Trophoblast cell (in vitro differentiated cells and primary cell): ENCODE measurements around the gene SURF1.

Source experiments
- DNase-seq, 2 donors: peaks; one replicate each; pipeline ENCODE4 v3.0.0-alpha.2; 2016
- H2AFZ ChIP-seq: 2 replicates; pipeline ENCODE4 v1.6.1; 2013; ENCODE audit warnings: low read length, moderate library complexity, mild to moderate bottlenecking; ENCODE audit not compliant: insufficient read depth, poor library complexity
- H2AK5ac ChIP-seq: 2 replicates; pipeline ENCODE4 v1.6.1; 2013; ENCODE audit warnings: mild to moderate bottlenecking, low read length
- H2BK120ac ChIP-seq: 2 replicates; pipeline ENCODE4 v1.6.1; 2013; ENCODE audit warnings: low read length, mild to moderate bottlenecking, moderate library complexity; ENCODE audit not compliant: insufficient read depth, poor library complexity
- H2BK12ac ChIP-seq: 2 replicates; pipeline ENCODE4 v1.6.1; 2013; ENCODE audit warnings: mild to moderate bottlenecking, low read length, moderate library complexity
- H2BK5ac ChIP-seq: 2 replicates; pipeline ENCODE4 v1.6.1; 2013; ENCODE audit warnings: low read length, low read depth, moderate library complexity, mild to moderate bottlenecking; ENCODE audit not compliant: poor library complexity
- H3K14ac ChIP-seq: 2 replicates; pipeline ENCODE4 v1.6.1; 2013; ENCODE audit warnings: mild to moderate bottlenecking, low read length
- H3K18ac ChIP-seq: 2 replicates; pipeline ENCODE4 v1.6.1; 2013; ENCODE audit warnings: mild to moderate bottlenecking, low read length
- H3K23ac ChIP-seq: 2 replicates; pipeline ENCODE4 v1.6.1; 2013; ENCODE audit warnings: low read length
- H3K27ac ChIP-seq: 2 replicates; pipeline ENCODE4 v1.5.1; 2013; ENCODE audit warnings: low read depth, mild to moderate bottlenecking, inconsistent platforms, low read length, moderate library complexity
- H3K27me3 ChIP-seq: 2 replicates; pipeline ENCODE4 v1.6.1; 2013; ENCODE audit warnings: inconsistent platforms, mild to moderate bottlenecking, low read length, moderate library complexity; ENCODE audit not compliant: insufficient read depth
- H3K36me3 ChIP-seq, 2 experiments: 1 replicate in 1 of 2; 2 replicates in 1 of 2; pipeline ENCODE4 v1.6.1; 2013; ENCODE audit warnings: low read length in 2 of 2, mild to moderate bottlenecking in 2 of 2, moderate library complexity in 1 of 2; ENCODE audit not compliant: insufficient read depth in 2 of 2, control insufficient read depth in 1 of 2
- H3K4ac ChIP-seq: 2 replicates; pipeline ENCODE4 v1.6.1; 2013; ENCODE audit warnings: low read depth, mild to moderate bottlenecking, low read length, moderate library complexity
- H3K4me1 ChIP-seq, 2 experiments: 1 replicate in 1 of 2; 2 replicates in 1 of 2; pipeline ENCODE4 v1.6.1; 2013; ENCODE audit warnings: low read length in 2 of 2, mild to moderate bottlenecking in 2 of 2, moderate library complexity in 1 of 2; ENCODE audit not compliant: insufficient read depth in 2 of 2, control insufficient read depth in 1 of 2
- H3K4me2 ChIP-seq: 2 replicates; pipeline ENCODE4 v1.6.1; 2013; ENCODE audit warnings: inconsistent platforms, mild to moderate bottlenecking, low read length, moderate library complexity
- H3K4me3 ChIP-seq: 2 replicates; pipeline ENCODE4 v1.5.1; 2013; ENCODE audit warnings: mild to moderate bottlenecking, low read depth, low read length, inconsistent platforms
- H3K79me1 ChIP-seq: one replicate; pipeline ENCODE4 v1.6.1; 2013; ENCODE audit warnings: low read length
- H3K79me2 ChIP-seq: 2 replicates; pipeline ENCODE4 v1.6.1; 2013; ENCODE audit warnings: low read length, mild to moderate bottlenecking; ENCODE audit not compliant: control insufficient read depth, insufficient read depth, poor library complexity
- H3K9ac ChIP-seq: 2 replicates; pipeline ENCODE4 v1.6.1; 2013; ENCODE audit warnings: mild to moderate bottlenecking, low read length
- H3K9me3 ChIP-seq: 2 replicates; pipeline ENCODE4 v1.6.1; 2013; ENCODE audit warnings: low read depth, mild to moderate bottlenecking, control low read depth, inconsistent platforms, low read length; ENCODE audit not compliant: insufficient read depth
- H4K12ac ChIP-seq: 2 replicates; pipeline ENCODE4 v1.6.1; 2013; ENCODE audit warnings: low read depth, mild to moderate bottlenecking, low read length, moderate library complexity
- H4K8ac ChIP-seq: 2 replicates; pipeline ENCODE4 v1.6.1; 2013; ENCODE audit warnings: low read depth, mild to moderate bottlenecking, low read length, moderate library complexity
- H4K91ac ChIP-seq: one replicate; pipeline ENCODE4 v1.6.1; 2013; ENCODE audit warnings: low read depth, mild to moderate bottlenecking, low read length, moderate library complexity
- WGBS: extraction: QIAGEN DNeasy Blood & Tissue Kit; methylation state at CpG from one replicate; pipeline ENCODE4 v1.1.7; 2013; ENCODE audit warnings: missing lambda C conversion rate; ENCODE audit not compliant: insufficient read length, insufficient coverage; ENCODE audit errors: extremely low coverage; 5-methylcytosine and 5-hydroxymethylcytosine counted together

The SURF1 gene

GRCh38 chr9:133397895-133398294 is 41.6 kb upstream of the SURF1 start:
- no peaks in the 10 kb centered on the region for H3K27me3 ChIP-seq
- no peak overlapping the region for H2AK5ac ChIP-seq
- no peak overlapping the region for H3K9ac ChIP-seq
- H3K27ac ChIP-seq: no peak overlapping the region
- H3K79me1 ChIP-seq: no peaks in the 10 kb centered on the region
- peaks cover 6 to 13% of the 10 kb centered on the region in 2 experiments for H3K36me3 ChIP-seq
- no peak overlapping the region for H4K8ac ChIP-seq
- H3K9me3 ChIP-seq: peaks cover 3% of the 10 kb centered on the region
- no peak overlapping the region for H4K91ac ChIP-seq
- H2BK5ac ChIP-seq: no peak overlapping the region
- no peak overlapping the region for H3K4me2 ChIP-seq
- no peaks in the 10 kb centered on the region for H3K4me1 ChIP-seq
- H3K23ac ChIP-seq: no peak overlapping the region
- H3K79me2 ChIP-seq: no peaks in the 10 kb centered on the region
- no CpG with 5 or more reads among the region's 9 CpGs for WGBS
- no peak overlapping the region for H2AFZ ChIP-seq
- H3K14ac ChIP-seq: no peak overlapping the region
- no peak overlapping the region for H2BK12ac ChIP-seq
- H3K18ac ChIP-seq: no peak overlapping the region
- H4K12ac ChIP-seq: no peak overlapping the region
- H2BK120ac ChIP-seq: no peak overlapping the region
- no peak for DNase-seq
- no peak overlapping the region for H3K4me3 ChIP-seq
- no peak overlapping the region for H3K4ac ChIP-seq

- Histone ChIP-seq H3K18ac (no peak overlapping the region), H3K4me2 (no peak overlapping the region), H2BK5ac (no peak overlapping the region), H2BK12ac (no peak overlapping the region), H3K4ac (no peak overlapping the region), H3K4me3 (peak overlapping the region; percentile 1), H4K12ac (no peak overlapping the region), H4K8ac (no peak overlapping the region), H2AFZ (no peak overlapping the region), H2AK5ac (no peak overlapping the region), H3K27ac (no peak overlapping the region), H2BK120ac (no peak overlapping the region), H3K14ac (no peak overlapping the region), H3K9ac (no peak overlapping the region), H3K4me1 (no peaks in the 10 kb centered on the region), H3K23ac (no peak overlapping the region), H3K27me3 (no peaks in the 10 kb centered on the region), H3K79me1 (no peaks in the 10 kb centered on the region), H3K79me2 (no peaks in the 10 kb centered on the region), H3K9me3 (peaks cover 3% of the 10 kb centered on the region), H4K91ac (no peak overlapping the region), H3K36me3 (peaks cover 6 to 10% of the 10 kb centered on the region in 2 experiments)
- no peak for DNase-seq
- WGBS: no CpG with 5 or more reads among the region's 6 CpGs
Measured at GRCh38 chr9:133397370-133397769, 41.1 kb upstream of the SURF1 start.

GRCh38 chr9:133396952-133397351 is 40.7 kb upstream of the SURF1 start:
- no peak overlapping the region for H2BK120ac ChIP-seq
- no peak overlapping the region for H2BK12ac ChIP-seq
- no peak overlapping the region for H2BK5ac ChIP-seq
- no peak overlapping the region for H3K9ac ChIP-seq
- H3K14ac ChIP-seq: no peak overlapping the region
- no peak overlapping the region for H3K27ac ChIP-seq
- H3K4me1 ChIP-seq: no peaks in the 10 kb centered on the region
- no peak overlapping the region for H2AFZ ChIP-seq
- no peaks in the 10 kb centered on the region for H3K79me2 ChIP-seq
- H3K27me3 ChIP-seq: no peaks in the 10 kb centered on the region
- no peak overlapping the region for H3K4ac ChIP-seq
- H3K4me3 ChIP-seq: peak overlapping the region; percentile 1
- H4K91ac ChIP-seq: no peak overlapping the region
- no peak overlapping the region for H3K23ac ChIP-seq
- no peak overlapping the region for H4K12ac ChIP-seq
- H2AK5ac ChIP-seq: no peak overlapping the region
- no peaks in the 10 kb centered on the region for H3K79me1 ChIP-seq
- H3K36me3 ChIP-seq: peaks cover 6% of the 10 kb centered on the region in 2 experiments
- no peak overlapping the region for H4K8ac ChIP-seq
- no peak overlapping the region for H3K4me2 ChIP-seq
- WGBS: no CpG with 5 or more reads among the region's 14 CpGs
- no peak overlapping the region for H3K18ac ChIP-seq
- no peak for DNase-seq
- H3K9me3 ChIP-seq: peaks cover 3% of the 10 kb centered on the region

GRCh38 chr9:133394687-133395271 is 38.5 kb upstream of the SURF1 start:
- no peaks in the 10 kb centered on the region for H3K79me2 ChIP-seq
- no peak overlapping the region for H2BK120ac ChIP-seq
- no peak overlapping the region for H3K14ac ChIP-seq
- H2BK12ac ChIP-seq: no peak overlapping the region
- no peak overlapping the region for H2BK5ac ChIP-seq
- no peaks in the 10 kb centered on the region for H3K79me1 ChIP-seq
- no peak overlapping the region for H3K23ac ChIP-seq
- H3K4ac ChIP-seq: no peak overlapping the region
- H3K9ac ChIP-seq: no peak overlapping the region
- H2AFZ ChIP-seq: no peak overlapping the region
- H3K18ac ChIP-seq: no peak overlapping the region
- H3K27me3 ChIP-seq: no peaks in the 10 kb centered on the region
- no peak for DNase-seq
- no peak overlapping the region for H4K12ac ChIP-seq
- no CpG with 5 or more reads among the region's 8 CpGs for WGBS
- no peak overlapping the region for H3K27ac ChIP-seq
- H4K8ac ChIP-seq: no peak overlapping the region
- H3K36me3 ChIP-seq: no peaks in the 10 kb centered on the region
- no peaks in the 10 kb centered on the region for H3K4me1 ChIP-seq
- no peak overlapping the region for H3K4me2 ChIP-seq
- H2AK5ac ChIP-seq: no peak overlapping the region
- no peak overlapping the region for H3K4me3 ChIP-seq
- peaks cover 5% of the 10 kb centered on the region for H3K9me3 ChIP-seq
- no peak overlapping the region for H4K91ac ChIP-seq
